WTC11 (cell line): Measurements from ENCODE around the gene MTA3. TPM values are rescaled to one million over a fixed set of nuclear protein-coding genes. Genes with fewer than 3 reads are reported as not detected.

ENCODE experiments used
- ATAC-seq: fragments of 200-7000 bp; cut with Tn5 transposase; 2 replicates; pipeline ENCODE4 v1.10.0; 2021; ENCODE audit warnings: mild to moderate bottlenecking, moderate library complexity
- CTCF ChIA-PET: fragments of 300-600 bp; sonication (Branson Sonifier 250); formaldehyde crosslinking; loops from one replicate; lab custom pipeline; 2021; ENCODE audit warnings: antibody characterized with exemption; lab: Charles Lee
- POLR2A ChIA-PET: fragments of 350-600 bp; sonication (Branson Sonifier 250); formaldehyde crosslinking; loops from one replicate; lab custom pipeline; 2021; ENCODE audit warnings: antibody characterized with exemption; lab: Charles Lee
- DNase-seq: peaks from one replicate; pipeline ENCODE4 v3.0.0; 2021; ENCODE audit warnings: low spot score
- H3K27ac Mint-ChIP-seq: 2 replicates; pipeline ENCODE4 v1.8.0; 2021; ENCODE audit warnings: mixed read lengths
- H3K27me3 Mint-ChIP-seq: 2 replicates; pipeline ENCODE4 v1.8.0; 2021; ENCODE audit warnings: low read depth, mild to moderate bottlenecking, moderate library complexity, mixed read lengths
- H3K36me3 Mint-ChIP-seq: 2 replicates; pipeline ENCODE4 v1.8.0; 2021; ENCODE audit warnings: mixed read lengths
- H3K4me1 Mint-ChIP-seq: 2 replicates; pipeline ENCODE4 v1.8.0; 2022; ENCODE audit warnings: mixed read lengths
- H3K4me3 Mint-ChIP-seq: 2 replicates; pipeline ENCODE4 v1.8.0; 2021; ENCODE audit warnings: mild to moderate bottlenecking, moderate library complexity, mixed read lengths
- H3K9me3 Mint-ChIP-seq: 2 replicates; pipeline ENCODE4 v1.8.0; 2021; ENCODE audit warnings: mixed read lengths
- ARID4B ChIP-seq: sonication (generic); formaldehyde crosslinking; IDR thresholded peaks from 2 replicates; pipeline ENCODE4 v1.8.0; 2023; ENCODE audit warnings: missing genetic modification reagents, mild to moderate bottlenecking, borderline replicate concordance
- ATF1 ChIP-seq: sonication (generic); formaldehyde crosslinking; IDR thresholded peaks from 2 replicates; pipeline ENCODE4 v1.8.1; 2023; ENCODE audit warnings: mild to moderate bottlenecking, moderate library complexity, missing genetic modification reagents
- ATF2 ChIP-seq: sonication (generic); formaldehyde crosslinking; IDR thresholded peaks from 2 replicates; pipeline ENCODE4 v1.8.1; 2022; ENCODE audit warnings: low read depth, missing genetic modification reagents, borderline replicate concordance
- E2F1 ChIP-seq: sonication (generic); formaldehyde crosslinking; IDR thresholded peaks from 2 replicates; pipeline ENCODE4 v1.8.0; 2022; ENCODE audit warnings: mild to moderate bottlenecking, missing genetic modification reagents
- FOXJ3 ChIP-seq: sonication (generic); formaldehyde crosslinking; IDR thresholded peaks from 2 replicates; pipeline ENCODE4 v1.9.0; 2021; ENCODE audit warnings: missing genetic modification reagents, mild to moderate bottlenecking, borderline replicate concordance
- GRHL2 ChIP-seq: fragments of 250-450 bp; sonication (Bioruptor Pico); IDR thresholded peaks from 2 replicates; pipeline ENCODE4 v1.8.0; 2022; ENCODE audit warnings: mild to moderate bottlenecking, moderate library complexity; ENCODE audit not compliant: insufficient replicate concordance, severe bottlenecking
- HMGXB4 ChIP-seq: sonication (generic); formaldehyde crosslinking; IDR thresholded peaks from 2 replicates; pipeline ENCODE4 v1.8.1; 2023; ENCODE audit warnings: mild to moderate bottlenecking, moderate library complexity, missing genetic modification reagents
- IRF2 ChIP-seq: sonication (generic); formaldehyde crosslinking; IDR thresholded peaks from 2 replicates; pipeline ENCODE4 v1.8.0; 2022; ENCODE audit warnings: low read depth, missing genetic modification reagents, borderline replicate concordance
- NR2C2 ChIP-seq: sonication (generic); formaldehyde crosslinking; IDR thresholded peaks from 2 replicates; pipeline ENCODE4 v1.8.0; 2022; ENCODE audit warnings: mild to moderate bottlenecking, missing genetic modification reagents
- SOX15 ChIP-seq: fragments of 250-450 bp; sonication (Bioruptor Pico); IDR thresholded peaks from 2 replicates; pipeline ENCODE4 v1.9.0; 2021; ENCODE audit warnings: mild to moderate bottlenecking
- SP1 ChIP-seq: sonication (generic); formaldehyde crosslinking; conservative IDR thresholded peaks from 2 replicates; pipeline ENCODE4 v1.8.1; 2022; ENCODE audit warnings: missing genetic modification reagents
- ZMAT4 ChIP-seq: fragments of 250-450 bp; sonication (Bioruptor Pico); IDR thresholded peaks from 2 replicates; pipeline ENCODE4 v1.9.0; 2021; ENCODE audit warnings: mild to moderate bottlenecking
- ZNF232 ChIP-seq: sonication (generic); formaldehyde crosslinking; IDR thresholded peaks from 2 replicates; pipeline ENCODE4 v1.8.0; 2022; ENCODE audit warnings: mild to moderate bottlenecking, missing genetic modification reagents
- ZNF263 ChIP-seq: sonication (generic); formaldehyde crosslinking; IDR thresholded peaks from 2 replicates; pipeline ENCODE4 v1.8.1; 2022; ENCODE audit warnings: low read depth, mild to moderate bottlenecking, moderate library complexity, missing genetic modification reagents
- ZNF396 ChIP-seq: fragments of 250-450 bp; sonication (Bioruptor Pico); IDR thresholded peaks from 2 replicates; pipeline ENCODE4 v1.8.0; 2021; ENCODE audit warnings: mild to moderate bottlenecking, moderate library complexity, borderline replicate concordance
- ZNF532 ChIP-seq: fragments of 250-450 bp; sonication (Bioruptor Pico); IDR thresholded peaks from 2 replicates; pipeline ENCODE4 v1.9.0; 2021; ENCODE audit warnings: mild to moderate bottlenecking, borderline replicate concordance
- total RNA-seq: library from RNA; stranded (reverse); gene quantifications from 3 replicates; pipeline ENCODE4 v1.2.3, GENCODE V29; 2021

Gene MTA3
- total RNA-seq, 1 experiment from 2014 or later, result 153 TPM

- CTCF ChIA-PET, result no interaction called here
- POLR2A ChIA-PET, result no interaction called here
These were observed 194.7 kb downstream of the MTA3 start for GRCh38 chr2:42762823-42763804.

More at GRCh38 chr2:42762823-42763804, 194.7 kb downstream of the MTA3 start:
- no peaks in the 10 kb centered on the region for H3K9me3 Mint-ChIP-seq
- H3K36me3 Mint-ChIP-seq, result peaks cover 3% of the 10 kb centered on the region; the same call in 1 of the 2 replicates
- H3K4me3 Mint-ChIP-seq, result no peak overlapping the region
- H3K4me1 Mint-ChIP-seq, result peaks cover 9% of the 10 kb centered on the region
- H3K27ac Mint-ChIP-seq, result peak overlapping the region; percentile 57; the same call in 1 of the 2 replicates
- TF ChIP-seq SP1 (CRISPR knock-in tag) (no peak), HMGXB4 (no peak), ZMAT4 (CRISPR knock-in tag) (no peak), NR2C2 (no peak), E2F1 (CRISPR knock-in tag) (no peak), IRF2 (CRISPR knock-in tag) (no peak), ZNF232 (CRISPR knock-in tag) (no peak), ATF1 (CRISPR knock-in tag) (no peak), ZNF396 (CRISPR knock-in tag) (no peak), ATF2 (CRISPR knock-in tag) (no peak), ZNF532 (no peak), GRHL2 (CRISPR knock-in tag) (no peak), ZNF263 (no peak), SOX15 (CRISPR knock-in tag) (no peak), FOXJ3 (CRISPR knock-in tag) (no peak), ARID4B (CRISPR knock-in tag) (no peak)
- no peaks in the 10 kb centered on the region for H3K27me3 Mint-ChIP-seq
- no peak for ATAC-seq
- no peak for DNase-seq
